Thyroid gland (tissue), 4 donors: ENCODE measurements around the gene LDLRAD3. TPM values are rescaled to one million over a fixed set of nuclear protein-coding genes. Genes with fewer than 3 reads are reported as not detected.

Experiments used
- DNase-seq, 2 donors: peaks; one replicate each; pipeline ENCODE4 v3.0.0-alpha.2; 2019
- H3K27ac ChIP-seq, 3 donors: fragments of 200-600 bp; sonication (generic); 1 replicate in 2 of 3; 2 replicates in 1 of 3; pipeline ENCODE4 v1.5.1; 2016 to 2019; ENCODE audit warnings: mild to moderate bottlenecking in 1 of 3, moderate library complexity in 1 of 3
- H3K27me3 ChIP-seq: fragments of 200-600 bp; sonication (generic); one replicate; pipeline ENCODE4 v1.5.1; 2019
- H3K36me3 ChIP-seq, 2 donors: fragments of 200-600 bp; sonication (generic); one replicate each; pipeline ENCODE4 v1.5.1; 2016 to 2019
- H3K4me1 ChIP-seq, 2 donors: fragments of 200-600 bp; sonication (generic); one replicate each; pipeline ENCODE4 v1.5.1; 2017 to 2019
- H3K4me3 ChIP-seq, 3 donors: fragments of 200-600 bp; sonication (generic); replicated peaks in 1 of 3; 1 replicate in 2 of 3; 2 replicates in 1 of 3; pipeline ENCODE4 v1.5.1; 2016; ENCODE audit warnings: mild to moderate bottlenecking in 1 of 3
- H3K9me3 ChIP-seq: fragments of 200-600 bp; sonication (generic); one replicate; pipeline ENCODE4 v1.5.1; 2017
- CTCF ChIP-seq, 6 experiments: fragments of 200-600 bp in 3 of 6; fragments of 450-650 bp in 3 of 6; sonication (generic) in 3 of 6; IDR thresholded peaks; one replicate each; pipeline ENCODE4 v1.5.1; 2016 to 2019; ENCODE audit warnings: antibody characterized with exemption in 6 of 6, mild to moderate bottlenecking in 2 of 6, inconsistent platforms in 1 of 6, moderate library complexity in 1 of 6
- POLR2A ChIP-seq, 2 donors: fragments of 450-650 bp; IDR thresholded peaks; one replicate each; pipeline ENCODE4 v1.6.1; 2017; ENCODE audit warnings: antibody characterized with exemption in 2 of 2, mild to moderate bottlenecking in 2 of 2, moderate library complexity in 1 of 2
- WGBS, 2 donors: methylation state at CpG; one replicate each; pipeline ENCODE4 v1.1.5; 2017; 5-methylcytosine and 5-hydroxymethylcytosine counted together
- intact Hi-C: fragments of 100-400 bp; cut with DNase I; formaldehyde crosslinking; loops from one replicate; pipeline ENCODE4 v1.15.1; 2023
- total RNA-seq, 4 donors: library from RNA; depleted of rRNA; stranded (reverse); fragments of >200 nt; gene quantifications; one replicate each; pipeline ENCODE4 v1.2.3, GENCODE V29; 2016

The LDLRAD3 gene
- total RNA-seq, 4 donors from 2014 or later = 3.6 to 9.3 (median 6.2) TPM

- intact Hi-C loops = no loop called here
- Histone ChIP-seq H3K9me3 (no peaks in the 10 kb centered on the region), H3K27ac (peak overlapping the region in 1 of 3 donors; percentile 27), H3K36me3 (no peaks in the 10 kb centered on the region), H3K4me3 (no peak overlapping the region), H3K4me1 (no peaks in the 10 kb centered on the region), H3K27me3 (no peaks in the 10 kb centered on the region)
- DNase-seq = peak; percentile 11 to 19
- 69 to 73% methylated on average over 9 of the region's 9 CpGs for WGBS, 2 donors
- TF ChIP-seq CTCF (IDR thresholded peaks at IDR 0.05) (no peak), POLR2A (IDR thresholded peaks at IDR 0.05) (no peak)
Observed at GRCh38 chr11:36057379-36058042, 113.6 kb downstream of the LDLRAD3 start.

- Histone ChIP-seq H3K9me3 (no peaks in the 10 kb centered on the region), H3K4me3 (no peak overlapping the region), H3K27me3 (no peaks in the 10 kb centered on the region), H3K27ac (no peak overlapping the region), H3K36me3 (no peaks in the 10 kb centered on the region), H3K4me1 (no peaks in the 10 kb centered on the region)
- TF ChIP-seq CTCF (IDR thresholded peaks at IDR 0.05) (no peak), POLR2A (IDR thresholded peaks at IDR 0.05) (no peak)
- no peak for DNase-seq
- WGBS, 2 donors = 88 to 96% methylated on average over 4 of the region's 4 CpGs
- intact Hi-C loops = no loop called here
Observed at GRCh38 chr11:36059660-36060059, 115.8 kb downstream of the LDLRAD3 start.

GRCh38 chr11:36060926-36061325 is 117.1 kb downstream of the LDLRAD3 start:
- DNase-seq = no peak
- no peak overlapping the region for H3K27ac ChIP-seq
- no peaks in the 10 kb centered on the region for H3K27me3 ChIP-seq
- 82 to 87% methylated on average over 7 of the region's 7 CpGs for WGBS, 2 donors
- no peak for TF ChIP-seq POLR2A (IDR thresholded peaks at IDR 0.05)
- TF ChIP-seq CTCF (IDR thresholded peaks at IDR 0.05) = no peak
- no peaks in the 10 kb centered on the region for H3K36me3 ChIP-seq
- no peaks in the 10 kb centered on the region for H3K9me3 ChIP-seq
- no peak overlapping the region for H3K4me3 ChIP-seq
- H3K4me1 ChIP-seq = no peaks in the 10 kb centered on the region
- intact Hi-C loops = no loop called here

GRCh38 chr11:36061471-36061870 is 117.6 kb downstream of the LDLRAD3 start:
- intact Hi-C loops = no loop called here
- H3K27ac ChIP-seq = no peak overlapping the region

More at GRCh38 chr11:36061471-36061870, 117.6 kb downstream of the LDLRAD3 start:
- Histone ChIP-seq H3K36me3 (no peaks in the 10 kb centered on the region), H3K4me1 (no peaks in the 10 kb centered on the region), H3K4me3 (no peak overlapping the region), H3K9me3 (no peaks in the 10 kb centered on the region), H3K27me3 (no peaks in the 10 kb centered on the region)
- no peak for TF ChIP-seq POLR2A (IDR thresholded peaks at IDR 0.05)
- no peak for TF ChIP-seq CTCF (IDR thresholded peaks at IDR 0.05)
- no peak for DNase-seq
- 79 to 88% methylated on average over 2 of the region's 2 CpGs for WGBS, 2 donors
